Activated CD8-positive, alpha-beta T cell treated with anti-CD3 and anti-CD28 coated beads for 36 hours (primary cell): Measurements from ENCODE around the gene MKRN2. TPM values are rescaled to one million over a fixed set of nuclear protein-coding genes. Genes with fewer than 3 reads are reported as not detected.
"Not testable (repeated sequence)": the region's sequence is repeated elsewhere in the genome, so short reads cannot be mapped to it uniquely, and the experiment has no call there.

ENCODE experiments used
- ATAC-seq: fragments of 200-7000 bp; cut with Tn5 transposase; one replicate; pipeline ENCODE4 v1.10.0; 2021; ENCODE audit warnings: mild to moderate bottlenecking, moderate library complexity
- CTCF ChIA-PET: fragments of 350-600 bp; sonication (Branson Sonifier 250); formaldehyde crosslinking; loops from one replicate; lab custom pipeline; 2021; ENCODE audit warnings: antibody characterized with exemption; lab: Charles Lee
- POLR2A ChIA-PET: fragments of 350-600 bp; sonication (Branson Sonifier 250); formaldehyde crosslinking; loops from one replicate; lab custom pipeline; 2021; ENCODE audit warnings: antibody characterized with exemption; lab: Charles Lee
- DNase-seq: peaks from one replicate; pipeline ENCODE4 v3.0.0-alpha.2; 2020
- H3K27ac Mint-ChIP-seq: one replicate; pipeline ENCODE4 v1.8.0; 2021; ENCODE audit warnings: mild to moderate bottlenecking, mixed read lengths
- H3K27me3 Mint-ChIP-seq: one replicate; pipeline ENCODE4 v1.8.0; 2021; ENCODE audit warnings: mixed read lengths
- H3K36me3 Mint-ChIP-seq: one replicate; pipeline ENCODE4 v1.8.0; 2021; ENCODE audit warnings: low read depth, mixed read lengths
- H3K4me1 Mint-ChIP-seq: one replicate; pipeline ENCODE4 v1.8.0; 2021; ENCODE audit warnings: low read depth, mixed read lengths
- H3K4me3 Mint-ChIP-seq: one replicate; pipeline ENCODE4 v1.8.0; 2021; ENCODE audit warnings: mild to moderate bottlenecking, moderate library complexity, mixed read lengths
- H3K9me3 Mint-ChIP-seq: one replicate; pipeline ENCODE4 v1.8.0; 2021; ENCODE audit warnings: mixed read lengths
- CTCF ChIP-seq: fragments of 200-600 bp; IDR thresholded peaks from one replicate; pipeline ENCODE4 v1.8.0; 2022; ENCODE audit warnings: antibody characterized with exemption, mild to moderate bottlenecking
- intact Hi-C: fragments of 100-400 bp; cut with micrococcal nuclease; formaldehyde crosslinking; loops from one replicate; pipeline ENCODE4 v1.10.0; 2022
- total RNA-seq, 2 experiments: library from RNA; stranded (reverse); gene quantifications; one replicate each; pipeline ENCODE4 v1.2.3, GENCODE V29; 2021

MKRN2 gene
- total RNA-seq, 2 experiments from 2014 or later, result 27.8 to 28.2 TPM

- CTCF ChIA-PET, result interaction anchor here (1.8 kb wide), 1 partner anchor 13 kb away, joined by 5 read pairs; no protein-coding TSS in a partner anchor
- Mint-ChIP-seq H3K9me3 (no peaks in the 10 kb centered on the region), H3K27me3 (no peaks in the 10 kb centered on the region), H3K27ac (no peak overlapping the region), H3K36me3 (no peaks in the 10 kb centered on the region), H3K4me1 (peaks cover 7% of the 10 kb centered on the region), H3K4me3 (no peak overlapping the region)
- ATAC-seq (no peak), DNase-seq (no peak)
- no peak for TF ChIP-seq CTCF
- intact Hi-C loops, result no loop called here
- POLR2A ChIA-PET, result no interaction called here
These were observed 15.3 kb upstream of the MKRN2 start for GRCh38 chr3:12541625-12542024.

- POLR2A ChIA-PET, result interaction anchor here (0.6 kb wide), 1 partner anchor 53 kb away, joined by 3 read pairs; no protein-coding TSS in a partner anchor
These were observed 13.4 kb upstream of the MKRN2 start for GRCh38 chr3:12543497-12543896.

GRCh38 chr3:12544652-12545472, 12.0 kb upstream of the MKRN2 start:
- Mint-ChIP-seq H3K9me3 (no peaks in the 10 kb centered on the region), H3K27me3 (no peaks in the 10 kb centered on the region), H3K4me1 (peaks cover 7% of the 10 kb centered on the region), H3K36me3 (no peaks in the 10 kb centered on the region), H3K27ac (no peak overlapping the region), H3K4me3 (no peak overlapping the region)
- ATAC-seq (no peak), DNase-seq (no peak)
- ChIA-PET POLR2A (interaction anchor here (1.2 to 1.3 kb wide), 2 partner anchors 11 to 14 kb away, joined by 3 to 8 read pairs; no protein-coding TSS in a partner anchor), CTCF (no interaction called here)
- TF ChIP-seq CTCF, result no peak
- intact Hi-C loops, result no loop called here

More at GRCh38 chr3:12543497-12543896, 13.4 kb upstream of the MKRN2 start:
- H3K36me3 Mint-ChIP-seq, H3K27me3 Mint-ChIP-seq, intact Hi-C loops, H3K27ac Mint-ChIP-seq, H3K9me3 Mint-ChIP-seq, ATAC-seq, H3K4me1 Mint-ChIP-seq, DNase-seq, H3K4me3 Mint-ChIP-seq: not testable (repeated sequence)
- CTCF ChIA-PET, result interaction anchor here (1.3 kb wide), 1 partner anchor 10 kb away, joined by 3 read pairs; no protein-coding TSS in a partner anchor

- Mint-ChIP-seq H3K27me3 (no peaks in the 10 kb centered on the region), H3K27ac (no peak within 1 kb of the TSS), H3K4me1 (peaks cover 7% of the 10 kb centered on the region), H3K4me3 (no peak within 1 kb of the TSS), H3K9me3 (no peaks in the 10 kb centered on the region), H3K36me3 (no peaks in the 10 kb centered on the region)
- ChIA-PET POLR2A (interaction anchor here (1.2 to 1.3 kb wide), 2 partner anchors 11 to 13 kb away, joined by 3 to 8 read pairs; no protein-coding TSS in a partner anchor), CTCF (no interaction called here)
- no peak for DNase-seq
- intact Hi-C loops, result no loop called here
- no peak for TF ChIP-seq CTCF
- ATAC-seq, result no peak
These were observed 11.5 kb upstream of the MKRN2 start, which contains the start of gene MKRN2OS for GRCh38 chr3:12545473-12545791. MKRN2OS (minus strand) TSS chr3:12545499; CDS start chr3:12545464, 35 bp downstream.

- Mint-ChIP-seq H3K27me3 (peaks cover 13% of the 10 kb centered on the region), H3K27ac (no peak overlapping the region), H3K4me1 (peaks cover 3% of the 10 kb centered on the region), H3K9me3 (no peaks in the 10 kb centered on the region), H3K36me3 (no peaks in the 10 kb centered on the region), H3K4me3 (no peak overlapping the region)
- no peak for ATAC-seq
- DNase-seq, result no peak
- no peak for TF ChIP-seq CTCF
- ChIA-PET POLR2A (interaction anchor here (1.1 kb wide), 1 partner anchor 11 kb away, joined by 4 read pairs; no protein-coding TSS in a partner anchor), CTCF (no interaction called here)
- intact Hi-C loops, result no loop called here
These were observed 6.7 kb upstream of the MKRN2 start for GRCh38 chr3:12549971-12550760.
